ENCODE data around the gene TRIM34. TPM values are rescaled to one million over a fixed set of nuclear protein-coding genes. Genes with fewer than 3 reads are reported as not detected.

Gene TRIM34
- total and polyA plus RNA-seq, 10 of the 15 experiments (the other 5 are each of a cell fraction or from before 2014, with no cell fraction given): 16.7 to 51.4 (median 21.5) TPM

DNA sequence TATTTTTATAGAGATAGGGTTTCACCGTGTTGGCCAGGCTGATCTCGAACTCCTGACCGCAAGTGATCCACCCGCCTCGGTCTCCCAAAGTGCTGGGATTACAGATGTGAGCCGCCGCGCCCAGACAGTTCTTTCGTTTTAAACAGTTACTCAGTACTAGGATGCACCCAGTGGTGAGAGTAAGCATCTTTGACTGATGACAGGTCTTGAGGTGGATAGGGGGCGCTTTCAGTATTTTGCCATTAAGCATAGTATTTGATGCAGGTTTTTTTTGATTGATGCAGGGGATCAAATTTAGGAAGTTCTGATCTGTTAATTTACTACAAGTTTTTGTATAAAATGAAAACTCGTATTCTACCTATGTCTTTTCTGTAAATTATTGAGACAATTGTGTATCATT lies 13.2 kb upstream of the TRIM34 start:
- H3K4me1 ChIP-seq (ENCODE audit: control insufficient read depth, insufficient read depth, low read length): no peaks in the 10 kb centered on the region; the same call in 1 of the 2 replicates
- ATAC-seq: peak; percentile 64
- no peak overlapping the region for H2AFZ ChIP-seq (ENCODE audit: control insufficient read depth, low read depth, low read length)
- no peak overlapping the region for H3K4me2 ChIP-seq (ENCODE audit: control insufficient read depth, insufficient read depth)
- intact Hi-C loops (cut with micrococcal nuclease; ENCODE audit: unreplicated experiment) (no loop called here), in situ Hi-C loops (cut with MboI) (no loop called here)
- no peak for DNase-seq (ENCODE audit: low read depth, low spot score)
- H3K27me3 ChIP-seq (replicated peaks in 1 of 2; ENCODE audit: control insufficient read depth in 2 of 2, insufficient read depth in 2 of 2, low read length in 1 of 2): no peaks in the 10 kb centered on the region
- FAIRE-seq: no peak
- H4K20me1 ChIP-seq (ENCODE audit: control insufficient read depth, insufficient read depth): no peaks in the 10 kb centered on the region
- SMC1A ChIA-PET (ENCODE audit: uncharacterized antibody, unreplicated experiment): interaction anchor here (1.5 kb wide), 1 partner anchor 13 kb away, joined by 3 read pairs; no protein-coding TSS in a partner anchor
- H3K36me3 ChIP-seq (ENCODE audit: control insufficient read depth in 2 of 2, insufficient read depth in 2 of 2, low read length in 1 of 2): no peaks in the 10 kb centered on the region; a peak in 1 of 4 replicates
- no peak overlapping the region for H3K4me3 ChIP-seq
- CTCF ChIA-PET: interaction anchor here (0.7 to 1.3 kb wide), 4 partner anchors 8 to 744 kb away, joined by 3 to 5 read pairs (median 4); partner anchors contain the start of gene TRIM5
- POLR2A ChIA-PET: no interaction called here
- WGBS (ENCODE audit: insufficient coverage, insufficient replicate concordance, low lambda C conversion rate, missing lambda C conversion rate): 88% methylated on average over 10 of the region's 11 CpGs
- H3K9ac ChIP-seq (ENCODE audit: control insufficient read depth, insufficient read depth, low read length): no peak overlapping the region
- RAD21 ChIA-PET (ENCODE audit: unreplicated experiment): interaction anchor here (1.0 kb wide), 1 partner anchor 10 kb away, joined by 3 read pairs; no protein-coding TSS in a partner anchor
- H3K27ac ChIP-seq (ENCODE audit: control insufficient read depth, insufficient read depth): no peak overlapping the region
- no peaks in the 10 kb centered on the region for H3K9me3 ChIP-seq (replicated peaks; ENCODE audit: control insufficient read depth, insufficient read depth, low read length)
- TF ChIP-seq, protein P1, sequence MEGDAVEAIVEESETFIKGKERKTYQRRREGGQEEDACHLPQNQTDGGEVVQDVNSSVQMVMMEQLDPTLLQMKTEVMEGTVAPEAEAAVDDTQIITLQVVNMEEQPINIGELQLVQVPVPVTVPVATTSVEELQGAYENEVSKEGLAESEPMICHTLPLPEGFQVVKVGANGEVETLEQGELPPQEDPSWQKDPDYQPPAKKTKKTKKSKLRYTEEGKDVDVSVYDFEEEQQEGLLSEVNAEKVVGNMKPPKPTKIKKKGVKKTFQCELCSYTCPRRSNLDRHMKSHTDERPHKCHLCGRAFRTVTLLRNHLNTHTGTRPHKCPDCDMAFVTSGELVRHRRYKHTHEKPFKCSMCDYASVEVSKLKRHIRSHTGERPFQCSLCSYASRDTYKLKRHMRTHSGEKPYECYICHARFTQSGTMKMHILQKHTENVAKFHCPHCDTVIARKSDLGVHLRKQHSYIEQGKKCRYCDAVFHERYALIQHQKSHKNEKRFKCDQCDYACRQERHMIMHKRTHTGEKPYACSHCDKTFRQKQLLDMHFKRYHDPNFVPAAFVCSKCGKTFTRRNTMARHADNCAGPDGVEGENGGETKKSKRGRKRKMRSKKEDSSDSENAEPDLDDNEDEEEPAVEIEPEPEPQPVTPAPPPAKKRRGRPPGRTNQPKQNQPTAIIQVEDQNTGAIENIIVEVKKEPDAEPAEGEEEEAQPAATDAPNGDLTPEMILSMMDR (IDR thresholded peaks at IDR 0.05 in 2 of 3, conservative IDR thresholded peaks at IDR 0.05 in 1 of 3; ENCODE audit: control insufficient read depth in 2 of 3, extremely low read depth in 1 of 3, insufficient read depth in 1 of 3, low read depth in 3 of 3, low read length in 3 of 3): 0 out of 6 replicates have a peak, but pooled peaks of 1 of the 3 experiments have one; percentile 1
- TF ChIP-seq NBN (IDR thresholded peaks at IDR 0.05) (no peak), TAF1 (IDR thresholded peaks at IDR 0.05; ENCODE audit: borderline replicate concordance, low read depth, low read length) (no peak), CHD4 (IDR thresholded peaks at IDR 0.05) (no peak)
- no TSS peak for BruUV-seq (replicated peaks)
- H3K79me2 ChIP-seq (ENCODE audit: control insufficient read depth, insufficient read depth, low read length): no peaks in the 10 kb centered on the region

DNA sequence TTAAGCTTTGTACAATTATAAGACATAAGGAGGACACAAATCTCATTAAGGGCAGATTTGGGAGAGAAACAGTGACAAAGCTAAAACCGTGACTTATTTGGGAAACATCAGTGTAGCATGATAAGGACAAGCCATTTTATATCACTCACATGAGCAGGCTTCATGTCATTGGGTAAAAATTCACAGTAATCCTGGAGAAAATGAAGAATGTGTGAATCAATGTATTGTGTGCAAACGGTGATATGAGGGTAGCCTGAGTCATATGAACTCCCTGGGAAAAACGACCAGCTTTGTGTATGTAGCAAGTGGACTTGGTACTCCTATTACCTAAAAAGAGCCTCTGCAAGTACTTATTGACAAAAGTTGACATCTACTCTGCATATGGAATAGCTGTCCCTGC lies 6.0 kb upstream of the TRIM34 start:
- no peak for FAIRE-seq
- ChIA-PET SMC1A (ENCODE audit: uncharacterized antibody, unreplicated experiment) (no interaction called here), CTCF (interaction anchor here (1.0 kb wide), 1 partner anchor 53 kb away, joined by 4 read pairs; no protein-coding TSS in a partner anchor), RAD21 (ENCODE audit: unreplicated experiment) (no interaction called here), POLR2A (no interaction called here)
- in situ Hi-C loops (cut with MboI): no loop called here
- Histone ChIP-seq H3K36me3 (ENCODE audit: control insufficient read depth in 2 of 2, insufficient read depth in 2 of 2, low read length in 1 of 2) (no peaks in the 10 kb centered on the region), H3K27me3 (replicated peaks in 1 of 2; ENCODE audit: control insufficient read depth in 2 of 2, insufficient read depth in 2 of 2, low read length in 1 of 2) (no peaks in the 10 kb centered on the region), H4K20me1 (ENCODE audit: control insufficient read depth, insufficient read depth) (no peaks in the 10 kb centered on the region), H3K4me3 (no peak overlapping the region), H3K9ac (ENCODE audit: control insufficient read depth, insufficient read depth, low read length) (no peak overlapping the region), H3K27ac (ENCODE audit: control insufficient read depth, insufficient read depth) (no peak overlapping the region), H3K4me1 (ENCODE audit: control insufficient read depth, insufficient read depth, low read length) (no peaks in the 10 kb centered on the region), H3K4me2 (ENCODE audit: control insufficient read depth, insufficient read depth) (no peak overlapping the region), H3K9me3 (replicated peaks; ENCODE audit: control insufficient read depth, insufficient read depth, low read length) (no peaks in the 10 kb centered on the region), H2AFZ (ENCODE audit: control insufficient read depth, low read depth, low read length) (no peak overlapping the region), H3K79me2 (ENCODE audit: control insufficient read depth, insufficient read depth, low read length) (peaks cover 3% of the 10 kb centered on the region)
- intact Hi-C loops (cut with micrococcal nuclease; ENCODE audit: unreplicated experiment): no loop called here
- no TSS peak for BruUV-seq (replicated peaks)
- DNase-seq (ENCODE audit: low read depth, low spot score): no peak
- WGBS (ENCODE audit: insufficient coverage, insufficient replicate concordance, low lambda C conversion rate, missing lambda C conversion rate): 67% methylated on average over 3 of the region's 3 CpGs
- ATAC-seq: no peak
- TF ChIP-seq EED (IDR thresholded peaks at IDR 0.05; ENCODE audit: low read depth): no peak
- TF ChIP-seq ZZZ3 (IDR thresholded peaks at IDR 0.05; ENCODE audit: control insufficient read depth, insufficient read length, low read depth): no peak
- TF ChIP-seq, protein P2, sequence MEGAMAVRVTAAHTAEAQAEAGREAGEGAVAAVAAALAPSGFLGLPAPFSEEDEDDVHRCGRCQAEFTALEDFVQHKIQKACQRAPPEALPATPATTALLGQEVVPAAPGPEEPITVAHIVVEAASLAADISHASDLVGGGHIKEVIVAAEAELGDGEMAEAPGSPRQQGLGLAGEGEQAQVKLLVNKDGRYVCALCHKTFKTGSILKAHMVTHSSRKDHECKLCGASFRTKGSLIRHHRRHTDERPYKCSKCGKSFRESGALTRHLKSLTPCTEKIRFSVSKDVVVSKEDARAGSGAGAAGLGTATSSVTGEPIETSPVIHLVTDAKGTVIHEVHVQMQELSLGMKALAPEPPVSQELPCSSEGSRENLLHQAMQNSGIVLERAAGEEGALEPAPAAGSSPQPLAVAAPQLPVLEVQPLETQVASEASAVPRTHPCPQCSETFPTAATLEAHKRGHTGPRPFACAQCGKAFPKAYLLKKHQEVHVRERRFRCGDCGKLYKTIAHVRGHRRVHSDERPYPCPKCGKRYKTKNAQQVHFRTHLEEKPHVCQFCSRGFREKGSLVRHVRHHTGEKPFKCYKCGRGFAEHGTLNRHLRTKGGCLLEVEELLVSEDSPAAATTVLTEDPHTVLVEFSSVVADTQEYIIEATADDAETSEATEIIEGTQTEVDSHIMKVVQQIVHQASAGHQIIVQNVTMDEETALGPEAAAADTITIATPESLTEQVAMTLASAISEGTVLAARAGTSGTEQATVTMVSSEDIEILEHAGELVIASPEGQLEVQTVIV (IDR thresholded peaks at IDR 0.05; ENCODE audit: borderline replicate concordance, partially characterized antibody): no peak
- no peak for TF ChIP-seq CEBPB (IDR thresholded peaks at IDR 0.05; ENCODE audit: borderline replicate concordance in 1 of 2, low read depth in 2 of 2, low read length in 2 of 2)
- no peak for TF ChIP-seq GABPA (IDR thresholded peaks at IDR 0.05; ENCODE audit: low read depth)
- TF ChIP-seq BACH1 (IDR thresholded peaks at IDR 0.05; ENCODE audit: borderline replicate concordance): no peak
- TF ChIP-seq SPI1 (IDR thresholded peaks at IDR 0.05; ENCODE audit: borderline replicate concordance, insufficient read depth, low read depth, low read length): no peak
